Bone marrow (tissue), 2 donors: ENCODE results near the gene TOMM6.

Source experiments
- DNase-seq, 2 donors: peaks; one replicate each; lab custom pipeline; 2025; lab: John Stamatoyannopoulos, UW

Gene TOMM6

DNA sequence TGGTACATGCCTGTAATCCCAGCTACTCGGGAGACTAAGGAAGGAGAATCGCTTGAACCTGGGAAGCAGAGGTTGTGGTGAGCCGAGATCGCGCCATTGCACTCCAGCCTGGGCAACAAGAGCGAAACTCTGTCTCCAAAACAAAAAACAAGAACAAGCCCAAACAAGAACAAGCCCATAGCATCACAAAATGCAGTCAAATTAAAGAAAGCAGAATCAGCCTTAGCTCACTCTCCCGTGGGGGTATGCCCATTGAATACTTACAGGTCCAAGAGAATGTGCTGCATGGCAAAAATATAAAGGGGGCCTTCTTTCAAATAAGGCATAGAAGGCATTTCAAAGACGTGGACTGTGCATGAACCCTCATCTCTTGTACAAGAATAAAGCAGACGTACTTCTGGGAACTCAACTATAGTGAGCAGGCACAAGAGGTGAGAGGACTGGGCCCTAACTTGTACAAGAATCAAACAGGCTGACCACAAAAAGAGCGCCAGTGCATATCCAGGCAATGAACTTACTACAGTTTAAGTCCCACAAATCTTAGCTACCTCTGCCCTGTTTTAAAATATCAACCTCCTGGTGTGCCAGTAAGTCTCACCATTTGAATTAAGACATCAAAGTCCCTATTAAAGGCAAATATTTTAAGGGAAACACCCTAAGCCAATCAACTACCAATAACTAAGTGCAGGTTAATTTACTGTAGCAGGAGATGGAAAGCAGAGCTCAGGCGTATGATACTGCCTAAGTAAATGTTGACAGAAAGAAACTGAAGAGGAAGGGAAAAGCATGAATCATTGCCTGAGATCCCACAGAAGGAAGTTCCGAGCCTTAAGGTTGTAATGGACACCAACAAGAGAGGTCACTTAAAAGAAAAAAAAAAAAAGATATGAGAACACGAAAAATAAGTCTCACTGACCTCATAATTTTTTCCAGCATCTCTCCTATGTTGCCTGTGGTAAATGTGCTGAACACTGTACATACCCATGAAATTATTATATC is 37.4 kb downstream of the TOMM6 start:
- DNase-seq = no peak

DNA sequence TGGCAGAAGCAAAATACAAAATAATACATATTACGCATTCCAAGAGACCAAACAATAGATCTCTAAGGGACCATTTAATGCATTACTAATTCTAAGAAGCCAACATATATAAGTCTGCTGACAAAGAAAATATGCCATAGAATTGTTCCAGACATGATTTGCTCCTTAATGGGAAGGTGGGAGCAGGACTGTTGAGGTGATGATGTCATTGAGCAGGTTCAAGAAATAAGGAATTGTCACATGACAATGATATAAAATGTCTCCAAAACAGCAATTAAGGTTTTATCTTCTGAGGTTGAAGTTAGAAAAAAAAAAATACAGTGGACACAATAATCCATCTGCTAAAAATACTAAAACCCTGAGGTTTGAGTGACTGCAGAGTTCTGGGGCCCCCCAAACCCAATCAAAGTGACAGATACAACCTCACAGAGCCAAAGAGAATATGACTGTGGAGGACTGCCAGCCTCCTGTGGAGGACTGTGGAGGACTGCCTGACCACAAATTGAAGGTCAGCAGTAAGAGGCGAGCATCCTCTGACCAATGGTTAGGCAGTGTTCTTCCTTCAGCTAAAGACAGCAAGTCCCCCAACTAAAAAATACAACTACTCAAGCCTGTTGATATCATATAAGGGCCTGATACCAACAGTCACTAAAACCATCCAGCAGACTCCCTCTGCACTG is 39.0 kb downstream of the TOMM6 start:
- DNase-seq = no peak

DNA sequence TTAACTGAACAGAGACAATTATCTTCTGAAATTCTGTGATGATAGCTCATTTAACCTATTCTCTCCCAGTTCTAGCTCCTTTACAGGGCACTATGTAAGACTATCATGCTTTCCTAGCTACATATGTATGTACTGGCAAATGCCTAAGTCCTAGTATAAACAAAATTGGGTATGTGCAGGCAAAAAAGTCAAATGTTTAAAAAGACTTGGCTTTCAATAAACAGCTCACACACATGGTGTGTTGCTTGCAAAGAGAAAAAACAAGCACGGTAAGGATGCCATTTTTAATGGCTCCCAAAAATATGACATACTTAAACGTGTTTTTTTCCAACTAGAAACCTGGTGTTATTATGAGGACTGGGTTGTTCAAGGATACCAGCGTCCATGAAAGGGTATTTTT is 44.8 kb downstream of the TOMM6 start:
- DNase-seq = no peak

DNA sequence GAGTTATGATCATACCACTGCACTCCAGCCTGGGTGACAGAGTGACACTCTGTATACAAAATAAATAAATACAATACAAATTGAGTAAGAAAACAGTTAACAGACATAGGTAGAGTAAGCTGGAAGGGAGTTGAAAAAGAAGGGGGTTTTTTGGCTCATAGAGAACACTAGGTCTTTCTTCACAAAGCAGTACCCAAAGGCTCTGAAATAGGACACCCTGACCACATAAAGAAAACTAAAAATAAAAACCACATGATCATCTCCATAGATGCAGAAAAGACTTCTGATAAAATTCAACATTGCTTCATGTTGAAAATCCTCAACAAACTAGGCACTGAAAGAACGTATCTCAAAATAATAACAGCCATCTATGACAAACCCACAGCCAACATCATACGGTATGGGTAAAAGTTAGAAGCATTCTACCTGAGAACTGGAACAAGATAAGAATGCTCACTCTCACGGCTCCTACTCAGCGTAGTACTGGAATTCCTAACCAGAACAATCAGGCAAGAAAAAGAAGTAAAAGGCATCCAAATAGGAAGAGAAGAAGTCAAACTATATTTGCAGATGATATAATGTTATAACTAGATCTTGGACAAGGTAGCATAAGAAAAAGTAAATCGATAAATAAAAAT is 48.6 kb downstream of the TOMM6 start:
- DNase-seq = no peak

DNA sequence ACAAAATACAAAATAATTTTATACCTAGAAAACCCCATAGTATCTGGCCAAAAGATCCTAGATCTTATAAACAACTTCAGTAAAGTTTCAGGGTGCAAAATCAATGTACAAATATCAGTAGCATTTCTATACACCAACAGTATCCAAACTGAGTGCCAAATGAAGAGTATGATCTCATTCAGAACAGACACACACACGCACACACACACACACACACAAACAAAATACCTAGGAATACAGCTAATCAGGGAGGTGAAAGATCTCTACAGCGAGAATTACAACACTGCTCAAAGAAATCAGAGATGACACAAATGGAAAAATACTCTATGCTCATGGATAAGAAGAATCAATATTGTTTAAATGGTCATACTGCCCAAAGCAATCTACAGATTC is 49.2 kb downstream of the TOMM6 start:
- DNase-seq = no peak
